Superior temporal gyrus (tissue), 1 donor: Measurements from ENCODE around the gene ABCG4.
"Not testable (repeated sequence)": the region's sequence is repeated elsewhere in the genome, so short reads cannot be mapped to it uniquely, and the experiment has no call there.

Experiments used
- DNase-seq: peaks from one replicate; pipeline ENCODE4 v3.0.0-alpha.2; 2016; ENCODE audit errors: extremely low spot score

The ABCG4 gene

DNA sequence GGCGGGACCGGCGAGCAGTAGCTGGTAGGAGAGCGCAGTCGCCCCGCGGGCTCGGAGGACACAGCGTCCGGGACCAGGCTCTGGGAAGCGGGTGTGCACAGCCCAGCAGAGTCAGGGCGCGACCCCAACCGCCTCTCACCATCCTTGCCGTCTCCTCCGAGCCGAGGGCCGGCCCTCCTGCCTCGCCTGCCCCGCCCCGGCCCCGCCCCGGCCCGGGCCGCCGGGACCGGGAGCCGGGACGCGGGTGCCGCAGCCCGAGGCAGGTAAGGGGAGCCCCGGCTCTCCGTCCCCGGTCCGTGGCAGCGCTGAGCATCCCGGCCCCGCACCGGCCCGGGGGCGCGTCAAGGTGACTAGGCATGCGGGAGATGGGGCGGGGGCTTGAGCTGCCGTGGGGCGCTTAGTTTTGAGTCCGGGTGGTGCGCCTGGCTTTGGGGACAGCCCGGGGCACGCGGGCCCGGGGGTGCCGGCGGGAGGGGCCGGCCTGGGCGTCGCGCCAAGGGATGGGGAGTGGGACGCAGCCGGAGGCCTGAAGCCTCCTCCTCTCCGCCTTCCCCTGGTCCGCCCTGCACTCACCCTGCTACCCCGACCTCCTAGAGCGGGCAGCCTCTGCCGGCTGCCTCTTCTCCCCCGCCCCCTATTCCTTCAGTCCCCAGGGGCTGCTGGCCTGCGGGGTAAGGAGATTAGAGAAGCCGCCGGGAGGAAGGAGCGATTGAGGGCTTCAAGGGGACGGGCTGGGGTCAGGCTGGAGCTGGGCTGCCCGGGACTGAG, at the start of gene ABCG4:
TSS of gene ABCG4 (plus strand) at position 35 of the 768 bp plus-strand sequence. CDS start 914 bp downstream, outside the sequence.
- DNase-seq, result no peak

DNA sequence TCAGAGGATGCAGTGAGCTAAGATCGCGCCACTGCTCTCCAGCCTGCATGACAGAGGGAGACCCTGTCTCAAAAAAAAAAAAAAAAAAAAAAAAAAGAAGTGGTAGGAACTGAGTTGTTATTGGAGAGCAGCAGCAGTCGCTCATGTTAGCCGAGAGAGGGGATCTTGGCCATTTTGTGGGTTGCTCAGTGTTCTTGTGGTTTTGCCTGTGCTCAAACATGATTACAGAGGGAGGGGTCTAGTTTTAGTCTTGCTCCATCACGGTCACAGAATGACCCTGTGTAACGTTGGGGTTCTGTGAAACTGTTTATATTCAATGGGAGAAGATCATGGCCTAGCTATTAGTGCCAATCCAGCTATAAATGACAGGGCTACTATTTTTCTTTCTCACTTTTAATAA, 49.1 kb upstream of the ABCG4 start:
- no peak for DNase-seq

DNA sequence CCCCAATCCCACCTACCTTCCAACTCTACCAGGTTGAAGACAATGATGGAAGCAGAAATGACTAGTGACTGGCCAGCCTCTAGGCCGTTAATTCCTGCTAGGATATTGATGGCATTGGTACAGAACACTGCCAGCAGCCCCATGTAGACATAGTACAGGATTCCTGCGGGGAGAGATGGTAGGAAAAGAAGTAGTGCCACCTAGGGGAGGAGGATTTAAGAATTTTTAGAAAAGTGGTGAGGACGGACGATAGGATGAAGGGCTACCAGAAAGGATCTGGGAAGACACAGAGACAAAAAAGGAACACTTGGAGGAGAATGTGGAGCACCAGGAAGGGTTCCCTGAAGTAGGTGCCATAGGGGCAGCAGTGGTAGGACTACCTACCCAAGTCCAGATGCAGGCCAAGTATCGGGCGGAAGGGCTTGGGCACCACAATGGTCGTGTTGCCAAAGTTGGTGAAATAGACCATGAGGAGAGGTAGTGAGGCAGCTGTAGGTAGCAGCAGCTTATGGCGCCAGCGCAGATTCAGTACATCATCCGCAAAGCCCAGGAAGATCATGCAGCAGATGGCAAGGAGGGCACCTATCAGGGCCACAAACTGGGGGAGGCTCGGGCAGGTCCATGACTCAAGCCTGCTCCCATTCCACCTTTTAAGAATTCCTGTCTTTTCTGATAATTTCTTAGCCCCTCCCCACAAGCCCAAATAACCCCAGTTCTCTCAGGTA, 48.4 kb upstream of the ABCG4 start:
- DNase-seq, result peak; percentile 37

DNA sequence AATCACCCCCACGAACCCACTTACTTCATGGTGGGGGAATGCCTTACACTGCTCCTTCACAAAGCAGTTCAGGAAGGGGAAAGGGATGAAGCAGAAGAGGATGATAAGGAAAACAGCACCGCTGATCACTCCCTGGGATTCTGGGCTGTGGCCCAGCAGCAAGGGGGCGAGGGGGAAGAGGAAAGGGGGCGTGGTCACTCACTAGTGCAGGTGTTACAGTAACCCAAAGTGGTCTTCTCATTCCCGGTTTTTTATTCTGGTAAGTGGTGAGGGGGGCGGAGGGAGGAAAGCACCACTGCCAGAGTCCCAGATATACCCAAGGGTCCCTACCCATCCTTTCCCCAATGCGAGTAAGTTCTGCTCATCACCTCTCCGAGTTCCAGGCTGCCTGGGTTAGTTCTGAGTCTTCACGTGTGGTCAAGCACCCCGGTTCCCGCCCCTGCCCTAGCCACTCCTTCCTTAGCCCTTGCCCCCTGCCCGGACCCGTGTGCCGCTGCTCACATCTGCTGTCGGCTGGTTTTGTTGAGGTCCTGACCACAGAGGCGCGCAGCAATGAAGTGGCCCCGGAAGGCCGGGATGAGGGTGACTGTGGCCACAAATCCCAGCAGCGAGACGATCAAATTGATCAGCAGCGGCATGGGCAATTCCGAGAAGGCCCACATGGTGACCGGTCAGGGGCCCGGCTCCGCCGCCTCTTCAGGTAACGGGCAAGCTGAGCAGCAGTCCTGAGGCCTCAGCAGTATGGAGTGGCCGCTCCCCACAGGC, 47.7 kb upstream of the ABCG4 start:
- DNase-seq, result no peak

DNA sequence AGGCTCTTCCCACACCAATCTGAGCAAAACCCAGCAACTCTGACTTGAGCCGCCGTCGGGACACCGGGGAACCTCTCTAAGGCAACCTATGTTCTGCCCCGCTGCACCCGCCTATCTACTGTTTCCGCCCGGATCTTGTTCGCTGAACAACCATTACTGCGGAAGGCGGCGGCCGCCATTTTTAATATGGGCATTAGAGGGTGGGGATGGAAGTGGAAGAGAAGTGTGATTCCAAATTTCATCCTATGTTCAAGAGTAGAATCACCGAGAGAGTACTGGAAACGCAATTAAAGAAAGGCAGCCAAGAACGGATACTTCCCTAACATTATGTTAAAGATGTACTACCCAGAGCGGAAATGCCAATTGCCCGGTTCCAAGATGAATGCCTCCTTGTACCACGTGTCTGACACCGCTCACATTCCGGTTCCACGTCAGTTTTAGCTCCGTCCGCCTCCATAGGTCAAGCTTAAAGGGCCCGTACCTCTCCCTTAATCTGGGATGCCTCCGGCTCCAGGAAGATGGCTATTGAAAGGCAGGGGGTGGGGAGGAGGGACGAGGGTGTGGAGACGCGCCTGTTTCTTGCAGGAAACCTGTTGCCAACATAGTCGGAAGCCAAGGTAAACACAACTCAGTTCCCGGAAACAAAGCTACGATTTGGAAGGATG, 47.0 kb upstream of the ABCG4 start, which contains the start of gene DPAGT1:
TSS of gene DPAGT1 (minus strand) at position 95 of the 665 bp plus-strand sequence. CDS start 198 bp downstream, outside the sequence.
- peak; percentile 98 for DNase-seq

DNA sequence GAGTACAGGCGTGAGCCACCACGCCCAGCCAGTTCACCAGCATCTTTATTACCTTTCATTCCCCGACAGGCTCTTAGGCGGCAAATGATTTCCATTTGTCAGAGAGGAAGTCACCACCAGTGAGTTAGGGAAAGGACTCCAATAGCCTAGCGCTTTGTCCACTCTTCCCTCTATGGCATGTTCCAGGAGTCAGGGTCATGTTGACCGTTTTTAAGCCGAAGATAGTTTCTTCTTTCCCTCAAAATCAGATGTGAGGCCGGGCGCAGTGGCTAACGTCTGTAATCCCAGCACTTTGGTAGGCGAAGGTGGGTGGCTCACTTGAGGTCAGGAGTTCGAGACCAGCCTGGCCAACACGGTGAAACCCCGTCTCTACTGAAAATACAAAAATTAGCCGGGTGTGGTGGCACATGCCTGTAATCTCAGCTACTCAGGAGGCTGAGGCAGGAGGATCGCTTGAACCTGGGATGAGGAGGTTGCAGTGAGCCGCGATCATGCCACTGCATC, 45.6 kb upstream of the ABCG4 start:
- DNase-seq, result not testable (repeated sequence)

DNA sequence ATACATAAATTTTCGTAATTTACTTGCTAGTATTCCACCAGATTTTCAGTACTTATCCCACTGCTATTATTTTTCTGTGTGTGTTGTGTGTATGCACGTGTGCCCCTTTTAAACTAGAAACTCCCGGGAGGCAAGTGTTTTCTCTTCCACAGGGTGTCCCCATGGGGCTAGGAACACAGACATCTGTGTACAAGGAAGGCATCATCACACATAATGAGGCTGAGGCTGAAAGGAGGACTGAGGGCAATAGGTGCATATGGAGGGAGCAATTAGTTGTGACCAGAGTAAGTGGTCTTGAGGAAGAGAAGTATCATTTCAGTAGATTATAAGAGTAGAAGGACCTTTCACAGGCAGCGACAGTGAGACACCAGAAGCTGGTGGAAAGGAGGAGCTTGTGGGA, 45.1 kb upstream of the ABCG4 start:
- peak; percentile 31 for DNase-seq

DNA sequence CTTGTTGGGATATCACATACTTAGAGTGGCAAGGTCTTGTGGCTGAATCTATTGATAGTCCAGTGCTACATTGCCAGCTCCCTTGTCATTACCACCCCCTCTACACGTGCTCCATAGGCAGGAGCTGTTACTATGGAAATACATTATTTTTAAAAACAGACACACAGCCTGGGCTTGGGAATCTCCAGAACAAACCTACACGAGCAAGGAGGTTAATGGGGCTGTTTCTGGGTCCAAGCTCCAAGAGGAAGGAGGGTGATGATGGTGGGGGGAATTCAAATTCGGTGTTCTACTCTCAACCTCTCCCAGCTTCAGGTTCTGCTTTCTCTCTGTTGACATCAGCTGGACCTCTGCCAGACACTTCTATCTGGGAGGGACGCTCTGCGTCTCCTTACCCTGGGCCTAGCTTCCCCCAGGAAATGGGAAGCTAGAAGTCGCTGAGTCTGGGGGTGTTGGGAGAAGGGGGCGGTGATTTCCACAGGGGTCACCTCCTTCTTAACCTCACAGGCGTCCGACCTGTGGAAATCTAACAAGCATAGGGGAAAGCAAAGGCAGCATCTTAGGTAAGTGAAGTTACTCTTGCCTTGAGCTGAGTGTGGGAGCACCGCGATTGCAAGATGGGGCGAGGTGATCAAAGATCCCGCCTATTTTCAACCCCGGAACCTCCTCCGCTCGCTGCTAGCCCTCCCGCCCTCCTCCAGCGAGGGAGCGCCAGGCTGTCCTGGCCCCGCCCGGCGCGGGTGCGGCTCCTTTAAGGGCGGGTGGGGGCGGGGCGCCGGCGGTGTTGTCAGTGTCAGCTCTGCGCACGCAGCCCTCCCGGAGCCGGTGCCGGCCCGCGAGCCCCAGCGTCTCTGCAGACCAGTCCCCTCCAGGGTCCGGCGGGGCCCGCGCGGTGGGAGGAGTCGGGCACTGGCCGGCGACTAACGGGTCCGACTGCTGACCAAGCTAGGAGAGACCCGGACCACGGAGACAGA, 42.0 kb upstream of the ABCG4 start, which contains the start of gene C2CD2L:
TSS of gene C2CD2L (plus strand) at position 781 of the 974 bp plus-strand sequence. CDS start 398 bp downstream, outside the sequence.
- peak; percentile 84 for DNase-seq

DNA sequence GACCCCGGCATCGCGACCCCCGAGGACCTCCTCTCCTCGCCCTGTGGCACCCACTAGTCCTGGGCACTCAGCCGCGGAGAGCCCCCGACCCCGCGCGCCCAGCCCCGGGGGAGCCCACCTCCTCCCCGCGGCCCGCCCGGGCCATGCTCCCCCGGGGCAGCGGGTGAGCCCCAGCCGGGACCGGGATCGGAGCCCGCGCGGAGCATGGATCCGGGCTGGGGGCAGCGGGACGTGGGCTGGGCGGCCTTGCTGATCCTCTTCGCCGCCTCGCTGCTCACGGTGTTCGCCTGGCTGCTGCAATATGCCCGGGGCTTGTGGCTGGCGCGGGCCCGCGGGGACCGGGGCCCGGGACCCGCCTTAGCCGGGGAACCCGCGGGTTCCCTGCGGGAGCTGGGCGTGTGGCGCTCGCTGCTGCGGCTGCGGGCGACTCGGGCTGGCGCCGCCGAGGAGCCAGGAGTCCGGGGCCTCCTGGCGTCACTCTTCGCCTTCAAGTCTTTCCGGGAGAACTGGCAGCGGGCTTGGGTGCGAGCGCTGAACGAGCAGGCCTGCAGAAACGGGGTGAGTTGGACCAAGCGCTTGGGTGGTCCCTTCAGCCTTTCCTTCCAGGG, 41.2 kb upstream of the ABCG4 start:
- DNase-seq, result no peak

DNA sequence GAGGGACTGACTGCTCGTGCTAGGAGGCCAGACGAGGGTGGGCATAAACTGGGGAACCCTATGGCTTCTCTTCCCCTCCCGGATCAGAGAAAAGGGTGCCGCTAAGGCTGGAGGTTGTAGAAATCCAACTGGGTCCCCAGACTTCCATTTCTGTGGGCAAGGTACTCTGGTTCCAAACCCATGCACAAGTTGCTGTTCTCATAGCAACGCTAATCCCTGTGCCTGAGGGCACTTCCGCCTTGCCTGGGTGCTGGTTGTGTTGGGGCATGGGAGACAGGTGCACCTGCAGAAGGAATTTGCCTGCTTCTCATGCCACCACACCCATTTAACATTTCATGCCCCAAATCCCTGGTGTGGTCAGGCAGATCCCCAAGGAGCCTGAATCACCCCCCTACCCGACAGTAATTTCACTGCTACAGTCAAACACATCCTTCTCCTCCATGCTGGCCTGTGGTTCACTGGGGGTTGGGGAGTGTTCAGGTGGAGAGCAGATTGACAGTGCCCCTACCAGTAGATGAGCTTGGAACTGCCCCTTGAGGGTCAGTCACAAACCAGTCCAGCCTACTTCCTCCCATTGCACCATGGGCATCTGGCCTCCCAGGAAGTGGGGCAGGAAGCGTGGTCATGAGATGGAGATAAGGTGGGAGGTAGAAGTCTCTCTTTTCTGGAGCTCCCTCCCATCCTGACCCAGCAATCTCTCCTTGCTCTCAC, 40.6 kb upstream of the ABCG4 start:
- no peak for DNase-seq

DNA sequence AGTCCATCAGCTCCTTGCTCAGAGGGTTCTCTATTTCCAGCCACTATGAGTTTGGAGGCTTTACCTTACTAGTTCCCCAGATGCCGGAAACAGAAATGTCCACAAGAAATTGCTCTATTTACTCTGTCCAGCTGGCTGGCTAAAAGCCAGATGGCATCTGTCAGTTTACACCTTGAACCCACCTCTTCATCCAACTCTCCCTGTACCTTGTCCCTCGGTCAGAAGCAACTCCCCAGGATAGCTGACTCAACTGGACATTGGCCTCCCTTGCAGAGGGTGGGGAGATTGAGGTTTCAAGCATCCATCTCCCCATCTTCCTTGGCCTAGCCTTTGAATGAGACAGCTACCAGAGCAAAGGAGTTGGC, 40.0 kb upstream of the ABCG4 start:
- DNase-seq, result no peak

DNA sequence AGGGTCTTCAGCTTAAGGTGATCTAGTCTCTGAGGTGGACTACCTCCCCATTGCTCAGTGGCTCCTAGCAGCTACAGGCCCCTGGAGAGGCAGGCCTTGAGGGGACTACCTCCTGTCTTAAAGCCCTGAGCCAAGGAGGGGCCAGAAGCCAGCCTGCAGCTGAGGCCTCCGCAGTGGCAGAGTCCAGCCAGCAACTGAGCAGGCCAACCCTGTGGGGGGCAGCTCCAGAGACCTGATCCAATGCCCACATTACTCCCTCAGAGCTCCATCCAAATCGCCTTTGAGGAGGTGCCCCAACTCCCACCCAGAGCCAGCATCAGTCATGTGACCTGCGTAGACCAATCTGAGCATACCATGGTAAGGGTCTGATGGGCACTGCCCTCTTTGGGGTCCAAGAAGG, 39.0 kb upstream of the ABCG4 start:
- DNase-seq, result no peak

DNA sequence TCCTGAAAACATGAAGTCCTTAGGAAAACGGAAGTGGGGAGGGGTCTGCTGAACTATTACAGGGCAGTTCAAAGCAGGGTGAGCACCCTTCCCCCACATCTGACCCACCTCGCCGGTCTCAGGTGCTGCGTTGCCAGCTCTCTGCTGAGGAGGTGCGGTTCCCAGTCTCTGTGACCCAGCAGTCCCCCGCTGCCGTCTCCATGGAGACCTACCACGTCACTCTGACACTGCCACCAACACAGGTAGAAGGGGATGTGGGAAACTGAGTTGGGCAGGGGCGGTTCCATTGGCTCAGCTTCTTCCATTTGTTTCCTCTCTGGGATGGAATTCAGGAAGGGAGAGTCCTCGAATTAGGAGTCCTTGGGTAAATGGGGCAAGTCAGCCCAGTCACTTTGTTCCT, 38.4 kb upstream of the ABCG4 start:
- DNase-seq, result no peak

DNA sequence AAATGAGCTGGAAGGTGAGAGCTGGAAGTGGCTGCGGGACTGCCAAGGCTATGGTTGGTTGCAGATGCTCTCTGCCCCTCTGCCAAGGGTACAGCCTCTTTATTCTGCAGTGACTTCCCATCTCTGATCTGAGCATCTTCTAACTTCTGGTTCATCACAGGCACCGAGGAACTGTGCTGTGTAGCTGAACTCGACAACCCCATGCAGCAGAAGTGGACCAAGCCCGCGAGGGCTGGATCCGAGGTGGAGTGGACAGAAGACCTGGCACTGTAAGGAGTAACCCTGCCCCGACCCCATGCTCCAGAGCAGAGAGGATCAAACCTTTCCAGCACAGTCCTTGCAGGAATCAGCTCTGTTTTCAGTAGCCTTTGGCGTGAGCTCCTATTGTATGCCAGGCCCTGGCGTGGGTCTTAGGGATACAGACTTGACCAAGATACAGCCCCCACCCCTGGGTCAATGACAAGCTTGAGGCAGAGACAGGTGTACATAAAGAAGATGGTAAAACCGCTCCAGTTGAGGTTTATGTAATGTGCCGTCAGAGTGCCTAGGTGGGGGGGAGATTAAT, 37.4 kb upstream of the ABCG4 start:
- DNase-seq, result no peak

DNA sequence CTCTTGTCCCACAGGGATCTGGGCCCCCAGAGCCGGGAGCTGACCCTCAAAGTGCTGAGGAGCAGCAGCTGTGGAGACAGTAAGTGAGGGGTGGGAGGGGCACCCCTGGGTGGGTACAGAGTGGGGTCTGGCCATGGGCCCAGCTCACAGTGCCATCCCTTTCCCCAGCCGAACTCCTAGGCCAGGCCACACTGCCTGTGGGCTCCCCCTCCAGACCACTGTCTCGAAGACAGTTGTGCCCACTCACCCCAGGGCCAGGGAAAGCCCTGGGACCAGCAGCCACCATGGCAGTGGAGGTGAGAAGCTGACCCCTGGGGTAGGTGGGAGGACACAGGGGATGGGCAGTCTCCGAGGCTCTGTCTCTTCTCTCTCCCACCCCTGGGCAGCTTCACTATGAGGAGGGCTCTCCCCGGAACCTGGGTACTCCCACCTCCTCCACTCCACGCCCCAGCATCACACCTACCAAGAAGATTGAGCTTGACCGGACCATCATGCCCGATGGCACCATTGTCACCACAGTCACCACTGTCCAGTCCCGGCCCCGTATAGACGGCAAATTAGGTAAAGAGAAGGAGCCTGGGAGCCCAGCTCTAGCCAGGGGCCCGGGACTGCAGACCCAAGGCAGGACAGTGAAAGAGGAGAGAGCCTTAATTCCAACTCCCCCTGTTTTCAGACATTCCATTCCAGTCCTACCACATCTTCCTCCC, 36.4 kb upstream of the ABCG4 start:
- no peak for DNase-seq

DNA sequence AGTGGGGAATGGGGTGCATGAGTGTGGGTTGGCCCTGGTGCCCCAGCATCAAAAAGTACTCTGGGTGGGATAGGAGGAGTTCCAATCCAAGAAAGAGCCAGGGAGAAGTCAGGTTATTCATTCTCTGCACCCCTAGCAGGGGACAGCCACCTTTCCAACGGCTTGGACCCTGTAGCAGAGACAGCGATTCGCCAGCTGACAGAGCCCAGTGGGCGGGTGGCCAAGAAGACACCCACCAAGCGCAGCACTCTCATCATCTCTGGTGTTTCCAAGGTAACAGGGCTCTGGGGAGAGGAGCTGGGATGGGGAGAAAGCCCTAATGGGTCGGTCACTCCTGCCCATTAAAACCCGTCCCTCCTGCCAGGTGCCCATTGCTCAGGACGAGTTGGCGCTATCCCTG, 35.1 kb upstream of the ABCG4 start:
- DNase-seq, result no peak

DNA sequence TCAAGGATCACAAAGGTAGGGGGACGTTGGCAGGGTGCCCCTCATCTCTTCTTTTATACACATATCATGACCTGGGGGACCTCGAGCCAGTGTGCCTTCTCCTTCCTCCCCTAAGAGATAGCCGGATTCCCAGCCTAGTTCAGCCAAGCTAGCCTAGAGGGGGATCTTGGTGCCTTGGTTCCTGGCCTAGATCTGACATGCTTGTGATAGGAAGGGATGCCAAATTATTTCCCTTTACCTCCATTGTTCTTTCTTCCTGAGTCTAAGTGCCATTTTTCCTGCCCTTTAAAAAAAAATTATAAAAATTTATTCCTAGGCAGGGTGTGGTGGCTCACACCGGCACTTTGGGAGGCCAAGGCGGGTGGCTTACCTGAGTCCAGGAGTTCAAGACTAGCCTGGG, 34.5 kb upstream of the ABCG4 start:
- no peak for DNase-seq
